ENCODE measurements around the gene PDE1C.

PDE1C gene

GRCh38 chr7:31926991-31927584 lies 143.1 kb downstream of the PDE1C start:
- DNase-seq (ENCODE audit: low read depth, low spot score): no peak
- TF ChIP-seq CTCF (IDR thresholded peaks at IDR 0.05; ENCODE audit: low read depth, low read length): no peak
- in situ Hi-C loops (cut with HindIII; ENCODE audit: low sequenced_read_pairs): no loop called here
- no peak overlapping the region for H3K4me3 ChIP-seq (ENCODE audit: low read depth, low read length)

- in situ Hi-C loops (cut with HindIII; ENCODE audit: low sequenced_read_pairs): no loop called here
- DNase-seq (ENCODE audit: low read depth, low spot score): no peak
- TF ChIP-seq CTCF (IDR thresholded peaks at IDR 0.05; ENCODE audit: low read depth, low read length): no peak
- H3K4me3 ChIP-seq (ENCODE audit: low read depth, low read length): no peak overlapping the region
Observed at GRCh38 chr7:31925753-31926454, 144.3 kb downstream of the PDE1C start.

- DNase-seq (ENCODE audit: low read depth, low spot score): no peak
- in situ Hi-C loops (cut with HindIII; ENCODE audit: low sequenced_read_pairs): no loop called here
- H3K4me3 ChIP-seq (ENCODE audit: low read depth, low read length): no peak overlapping the region
- no peak for TF ChIP-seq CTCF (IDR thresholded peaks at IDR 0.05; ENCODE audit: low read depth, low read length)
Observed at GRCh38 chr7:31924251-31924650, 146.0 kb downstream of the PDE1C start.

GRCh38 chr7:31922848-31923247 lies 147.4 kb downstream of the PDE1C start:
- DNase-seq (ENCODE audit: low read depth, low spot score): no peak
- in situ Hi-C loops (cut with HindIII; ENCODE audit: low sequenced_read_pairs): no loop called here
- no peak for TF ChIP-seq CTCF (IDR thresholded peaks at IDR 0.05; ENCODE audit: low read depth, low read length)
- no peak overlapping the region for H3K4me3 ChIP-seq (ENCODE audit: low read depth, low read length)

- no peak for DNase-seq (ENCODE audit: low read depth, low spot score)
- no peak for TF ChIP-seq CTCF (IDR thresholded peaks at IDR 0.05; ENCODE audit: low read depth, low read length)
- H3K4me3 ChIP-seq (ENCODE audit: low read depth, low read length): no peak overlapping the region
- in situ Hi-C loops (cut with HindIII; ENCODE audit: low sequenced_read_pairs): no loop called here
Observed at GRCh38 chr7:31921047-31921446, 149.2 kb downstream of the PDE1C start.

- no peak overlapping the region for H3K4me3 ChIP-seq (ENCODE audit: low read depth, low read length)
- in situ Hi-C loops (cut with HindIII; ENCODE audit: low sequenced_read_pairs): no loop called here
- no peak for TF ChIP-seq CTCF (IDR thresholded peaks at IDR 0.05; ENCODE audit: low read depth, low read length)
- no peak for DNase-seq (ENCODE audit: low read depth, low spot score)
Observed at GRCh38 chr7:31919678-31920369, 150.4 kb downstream of the PDE1C start.

All from astrocyte of the spinal cord (primary cell).